Adrenal gland (tissue), 12 donors: ENCODE results near the gene CFAP299. TPM values are rescaled to one million over a fixed set of nuclear protein-coding genes. Genes with fewer than 3 reads are reported as not detected.
A peak's percentile ranks its signal among the peaks of the same experiment; 100 is the strongest.

Source experiments
- DNase-seq, 7 donors: peaks; one replicate each; pipeline ENCODE4 v3.0.0-alpha.2; 2019 to 2020
- H3K27ac ChIP-seq, 5 donors: fragments of 200-600 bp; sonication (generic) in 4 of 5; 1 replicate in 3 of 5; 2 replicates in 2 of 5; pipeline versions ENCODE4 v1.5.1 to v1.8.0; 2016 to 2020; ENCODE audit warnings: mild to moderate bottlenecking in 1 of 5
- H3K27me3 ChIP-seq: fragments of 200-600 bp; 2 replicates; pipeline ENCODE4 v1.8.0; 2021
- H3K36me3 ChIP-seq, 2 donors: fragments of 200-600 bp; replicated peaks in 1 of 2; 1 replicate in 1 of 2; 2 replicates in 1 of 2; pipeline versions ENCODE4 v1.5.1 to v1.8.0; 2018 to 2022
- H3K4me1 ChIP-seq, 2 donors: fragments of 200-600 bp; replicated peaks in 1 of 2; 1 replicate in 1 of 2; 2 replicates in 1 of 2; pipeline versions ENCODE4 v1.5.1 to v1.8.0; 2018 to 2021
- H3K4me3 ChIP-seq, 4 donors: fragments of 200-600 bp; sonication (generic) in 3 of 4; one replicate each; pipeline ENCODE4 v1.5.1; 2016 to 2018
- H3K9me3 ChIP-seq, 3 donors: fragments of 200-600 bp; sonication (generic) in 1 of 3; replicated peaks in 1 of 3; 1 replicate in 2 of 3; 2 replicates in 1 of 3; pipeline versions ENCODE4 v1.5.1 to v1.8.0; 2016 to 2021
- POLR2A ChIP-seq, 2 donors: fragments of 450-650 bp; IDR thresholded peaks; one replicate each; pipeline ENCODE4 v1.6.1; 2017; ENCODE audit warnings: antibody characterized with exemption in 2 of 2, mild to moderate bottlenecking in 2 of 2, moderate library complexity in 1 of 2
- WGBS, 4 donors: extraction: QIAGEN DNeasy Blood & Tissue Kit in 2 of 4; methylation state at CpG; one replicate each; pipeline versions ENCODE4 v1.1.5 to v1.1.7; 2013 to 2017; 5-methylcytosine and 5-hydroxymethylcytosine counted together
- intact Hi-C, 2 donors: fragments of 100-400 bp; cut with DNase I; formaldehyde crosslinking; loops; one replicate each; pipeline versions ENCODE4 v1.14.1 to v1.15.0; 2022 to 2023
- polyA plus RNA-seq, 3 donors: library from polyadenylated mRNA; stranded (reverse); fragments of 200-250 nt in 2 of 3; fragments of 350-450 nt in 1 of 3; fragmentation: Illumina TruSeq in 1 of 3; extraction: RNeasy Lipid Tissue Mini Kit (QIAGEN cat#74804) in 1 of 3; gene quantifications; one replicate each; pipeline ENCODE4 v1.2.3, GENCODE V29; 2013 to 2014
- total RNA-seq, 9 donors: library from RNA; depleted of rRNA in 4 of 9; stranded (reverse); fragments of >200 nt in 4 of 9; fragments of 120-200 nt in 1 of 9; fragmentation: NEBNext Ultra II Directional in 1 of 9; extraction: Animal tissue kit (Norgen Biotek cat#: 25700) in 1 of 9; gene quantifications; one replicate each; pipeline versions ENCODE4 v1.1.0 to v1.2.4, GENCODE V29; 2013 to 2023
- TF ChIP-seq, protein P1 (sequence below), 6 experiments: fragments of 450-650 bp in 4 of 6; fragments of 200-600 bp in 2 of 6; sonication (generic) in 1 of 6; IDR thresholded peaks; 1 replicate in 5 of 6; 2 replicates in 1 of 6; pipeline versions ENCODE4 v1.5.1 to v1.8.0; 2016 to 2021; ENCODE audit warnings: antibody characterized with exemption in 6 of 6, mild to moderate bottlenecking in 2 of 6, moderate library complexity in 1 of 6
- donor health status: healthy with polysubstance abuse.
- donor health status: Bipolar disorder and iron deficiency.
- donor health status: DM: yes; HTN: yes; CAD: no.
- donor health status: DM: no; HTN: no; CAD: no.
- donor health status: DM: no; HTN: no; CAD: no.
- donor health status: DM: yes; HTN: yes; CAD: no.

The CFAP299 gene
- total and polyA plus RNA-seq, 12 donors, result not detected

- Histone ChIP-seq H3K4me1 (peaks cover 0 to 9% of the 10 kb centered on the region in 2 donors), H3K9me3 (no peaks in the 10 kb centered on the region), H3K4me3 (no peak overlapping the region), H3K27ac (no peak overlapping the region), H3K27me3 (peaks cover 5% of the 10 kb centered on the region), H3K36me3 (no peaks in the 10 kb centered on the region)
- intact Hi-C loops, result no loop called here
- TF ChIP-seq, protein P1, sequence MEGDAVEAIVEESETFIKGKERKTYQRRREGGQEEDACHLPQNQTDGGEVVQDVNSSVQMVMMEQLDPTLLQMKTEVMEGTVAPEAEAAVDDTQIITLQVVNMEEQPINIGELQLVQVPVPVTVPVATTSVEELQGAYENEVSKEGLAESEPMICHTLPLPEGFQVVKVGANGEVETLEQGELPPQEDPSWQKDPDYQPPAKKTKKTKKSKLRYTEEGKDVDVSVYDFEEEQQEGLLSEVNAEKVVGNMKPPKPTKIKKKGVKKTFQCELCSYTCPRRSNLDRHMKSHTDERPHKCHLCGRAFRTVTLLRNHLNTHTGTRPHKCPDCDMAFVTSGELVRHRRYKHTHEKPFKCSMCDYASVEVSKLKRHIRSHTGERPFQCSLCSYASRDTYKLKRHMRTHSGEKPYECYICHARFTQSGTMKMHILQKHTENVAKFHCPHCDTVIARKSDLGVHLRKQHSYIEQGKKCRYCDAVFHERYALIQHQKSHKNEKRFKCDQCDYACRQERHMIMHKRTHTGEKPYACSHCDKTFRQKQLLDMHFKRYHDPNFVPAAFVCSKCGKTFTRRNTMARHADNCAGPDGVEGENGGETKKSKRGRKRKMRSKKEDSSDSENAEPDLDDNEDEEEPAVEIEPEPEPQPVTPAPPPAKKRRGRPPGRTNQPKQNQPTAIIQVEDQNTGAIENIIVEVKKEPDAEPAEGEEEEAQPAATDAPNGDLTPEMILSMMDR (IDR thresholded peaks at IDR 0.05), result no peak
- TF ChIP-seq POLR2A (IDR thresholded peaks at IDR 0.05), result no peak
- no peak for DNase-seq
- 56 to 75% (median 63%) methylated on average over 2 of the region's 2 CpGs for whole genome bisulfite sequencing, 4 donors
These were observed 3.8 kb upstream of the CFAP299 start for GRCh38 chr4:80331693-80332092.

- WGBS, 4 donors, result 56 to 64% (median 59%) methylated on average over 4 of the region's 4 CpGs
- intact Hi-C loops, result no loop called here
These were observed 2.4 kb upstream of the CFAP299 start for GRCh38 chr4:80333121-80333520.

GRCh38 chr4:80334568-80334967, 962 bp upstream of the CFAP299 start:
- peaks cover 5% of the 10 kb centered on the region for H3K27me3 ChIP-seq
- TF ChIP-seq, protein P1 (IDR thresholded peaks at IDR 0.05), result no peak
- TF ChIP-seq POLR2A (IDR thresholded peaks at IDR 0.05), result no peak

More at GRCh38 chr4:80333121-80333520, 2.4 kb upstream of the CFAP299 start:
- DNase-seq, result no peak
- Histone ChIP-seq H3K9me3 (no peaks in the 10 kb centered on the region), H3K4me3 (no peak overlapping the region), H3K27ac (no peak overlapping the region), H3K27me3 (peaks cover 5% of the 10 kb centered on the region), H3K36me3 (no peaks in the 10 kb centered on the region), H3K4me1 (peaks cover 0 to 9% of the 10 kb centered on the region in 2 donors)
- TF ChIP-seq, protein P1 (IDR thresholded peaks at IDR 0.05), result no peak
- TF ChIP-seq POLR2A (IDR thresholded peaks at IDR 0.05), result no peak

DNA sequence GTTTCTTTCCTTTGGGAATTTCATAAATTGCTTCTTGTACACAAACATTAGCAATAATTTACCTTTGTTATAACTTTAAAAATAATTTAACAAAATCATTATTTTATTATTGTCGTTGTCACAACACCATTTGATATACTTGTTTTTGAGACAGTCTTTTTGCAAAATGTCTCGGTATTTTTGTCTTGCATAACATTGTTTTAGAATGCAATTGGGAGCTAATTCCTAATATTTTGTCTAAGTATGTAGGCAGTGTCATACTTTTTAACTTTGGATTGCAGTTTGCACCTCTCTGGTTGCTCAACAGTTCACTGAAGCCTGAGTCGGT, 340 bp upstream of the CFAP299 start:
- Histone ChIP-seq H3K36me3 (no peaks in the 10 kb centered on the region), H3K4me1 (peaks cover 0 to 9% of the 10 kb centered on the region in 2 donors), H3K27me3 (peaks cover 5% of the 10 kb centered on the region), H3K4me3 (peak overlapping the region in 2 of 4 donors; percentile 7 to 55), H3K27ac (no peak overlapping the region), H3K9me3 (no peaks in the 10 kb centered on the region)
- 11 to 13% (median 12%) methylated on average over 3 of the region's 3 CpGs for WGBS, 4 donors
- intact Hi-C loops, result no loop called here
- DNase-seq, result no peak
- TF ChIP-seq, protein P1 (IDR thresholded peaks at IDR 0.05), result no peak
- no peak for TF ChIP-seq POLR2A (IDR thresholded peaks at IDR 0.05)

More at GRCh38 chr4:80334568-80334967, 962 bp upstream of the CFAP299 start:
- H3K4me3 ChIP-seq, result no peak overlapping the region
- peaks cover 0 to 9% of the 10 kb centered on the region in 2 donors for H3K4me1 ChIP-seq
- 62 to 69% (median 69%) methylated on average over 1 of the region's 1 CpG for WGBS, 4 donors
- H3K36me3 ChIP-seq, result no peaks in the 10 kb centered on the region
- no peak for DNase-seq
- H3K27ac ChIP-seq, result no peak overlapping the region
- H3K9me3 ChIP-seq, result no peaks in the 10 kb centered on the region
- intact Hi-C loops, result no loop called here
